GM19397 (cell line): Measurements from ENCODE around the gene MS4A4E.
"Not testable (repeated sequence)": the region's sequence is repeated elsewhere in the genome, so short reads cannot be mapped to it uniquely, and the experiment has no call there.

Source experiments
- ATAC-seq: cut with Tn5 transposase; IDR thresholded peaks from one replicate; pipeline ENCODE4 v1.9.1; 2021; ENCODE audit warnings: mild to moderate bottlenecking, moderate library complexity; ENCODE audit not compliant: unreplicated experiment

The MS4A4E gene

DNA sequence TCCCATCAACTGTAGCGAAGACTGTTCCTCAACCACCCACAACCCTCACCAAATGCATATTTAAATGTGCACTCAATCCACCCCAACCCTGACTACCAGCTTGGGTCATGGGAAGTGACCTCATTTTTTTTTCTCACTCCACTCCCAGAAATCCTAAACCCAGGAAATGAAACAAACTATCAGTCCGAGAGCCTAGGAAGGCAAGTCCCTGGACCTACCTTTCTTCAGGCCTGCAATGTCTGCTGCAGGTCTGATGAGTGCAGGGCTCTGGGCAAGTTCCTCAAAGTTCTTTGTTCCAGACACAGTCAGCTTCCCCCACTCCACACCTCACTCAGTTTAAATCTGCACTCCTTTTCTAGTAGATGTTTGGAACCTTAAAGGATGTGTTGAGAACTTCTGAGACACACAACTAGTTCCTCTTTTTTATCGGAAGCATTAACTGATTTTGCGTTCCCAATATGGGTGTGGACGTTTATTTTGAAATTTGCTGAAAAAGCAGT, at the start of gene MS4A4E:
Gene MS4A4E (minus strand): TSS at position 398 of the 500 bp plus-strand sequence. CDS start 13,082 bp downstream, outside the sequence.
- ATAC-seq, result no peak

- ATAC-seq, result no peak
These were observed 49.2 kb upstream of the MS4A4E start for GRCh38 chr11:60292145-60292544.

- no peak for ATAC-seq
These were observed 45.6 kb upstream of the MS4A4E start for GRCh38 chr11:60288531-60288930.

DNA sequence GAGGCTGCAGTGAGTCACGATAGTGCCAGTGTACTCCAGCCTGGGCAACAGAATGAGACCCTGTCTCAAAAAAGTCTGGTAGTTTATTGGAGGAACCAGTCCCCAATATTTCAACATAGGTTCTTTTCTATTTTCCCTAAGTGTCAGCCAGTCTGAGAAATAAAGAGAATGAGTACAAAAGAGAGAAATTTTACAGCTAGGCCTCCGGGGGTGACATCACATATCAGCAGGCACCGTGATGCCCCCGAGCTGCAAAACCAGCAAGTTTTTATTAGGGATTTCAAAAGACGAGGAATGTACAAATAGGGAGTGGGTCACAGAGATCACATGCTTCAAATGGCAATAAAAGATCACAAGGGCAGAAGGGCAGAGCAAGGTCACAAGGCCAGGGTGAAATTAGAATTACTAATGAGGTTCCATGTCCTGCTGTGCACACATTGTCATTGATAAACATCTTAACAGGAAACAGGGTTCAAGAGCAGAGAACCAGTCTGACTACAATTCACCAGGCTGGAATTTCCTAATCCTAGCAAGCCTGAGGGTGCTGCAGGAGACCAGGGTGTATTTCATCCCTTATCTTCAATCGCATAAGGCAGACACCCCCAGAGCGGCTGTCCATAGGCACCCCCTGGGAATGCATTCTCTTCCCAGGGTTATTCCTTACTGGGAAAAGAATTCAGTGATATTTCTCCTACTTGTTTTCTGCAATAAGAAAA, 42.6 kb upstream of the MS4A4E start:
- ATAC-seq, result not testable (repeated sequence)

GRCh38 chr11:60282286-60282685, 39.3 kb upstream of the MS4A4E start:
- ATAC-seq, result no peak

DNA sequence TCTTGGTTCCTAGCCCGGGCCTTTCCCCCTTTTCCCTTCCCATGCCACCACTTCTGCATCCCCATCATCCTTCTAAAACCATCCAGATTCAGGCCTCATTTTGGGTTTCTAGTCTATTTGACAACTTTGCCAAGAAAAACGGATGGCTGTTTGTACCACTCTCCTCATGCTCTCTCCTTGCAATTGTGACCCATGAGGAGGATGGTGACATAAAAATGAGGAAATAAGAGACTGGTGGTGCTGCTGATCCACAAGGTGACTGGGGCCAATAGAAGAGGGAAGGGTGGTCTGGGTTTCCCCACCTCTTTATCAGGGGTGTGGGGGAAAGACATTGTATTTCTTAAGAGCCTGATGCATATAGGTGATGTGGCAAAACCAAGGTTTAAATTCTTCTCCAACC, 38.5 kb upstream of the MS4A4E start:
- no peak for ATAC-seq

DNA sequence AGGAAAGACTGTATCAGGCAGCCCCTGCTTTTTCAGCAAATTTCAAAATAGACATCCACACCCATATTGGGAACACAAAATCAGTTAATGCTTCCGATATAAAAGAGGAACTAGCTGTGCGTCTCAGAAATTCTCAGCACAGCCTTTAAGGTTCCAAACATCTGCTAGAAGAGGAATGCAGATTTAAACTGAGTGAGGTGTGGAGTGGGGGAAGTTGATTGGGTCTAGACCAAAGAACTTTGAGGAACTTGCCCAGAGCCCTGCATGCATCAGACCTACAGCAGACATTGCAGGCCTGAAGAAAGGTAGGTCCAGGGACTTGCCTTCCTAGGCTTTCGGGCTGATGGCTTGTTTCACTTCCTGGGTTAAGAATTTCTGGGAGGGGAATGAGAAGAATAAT, 37.5 kb upstream of the MS4A4E start, which contains the start of gene MS4A4A:
Gene MS4A4A (plus strand): TSS at position 255 of the 400 bp plus-strand sequence. CDS start 10 bp downstream, at position 265.
- no peak for ATAC-seq

DNA sequence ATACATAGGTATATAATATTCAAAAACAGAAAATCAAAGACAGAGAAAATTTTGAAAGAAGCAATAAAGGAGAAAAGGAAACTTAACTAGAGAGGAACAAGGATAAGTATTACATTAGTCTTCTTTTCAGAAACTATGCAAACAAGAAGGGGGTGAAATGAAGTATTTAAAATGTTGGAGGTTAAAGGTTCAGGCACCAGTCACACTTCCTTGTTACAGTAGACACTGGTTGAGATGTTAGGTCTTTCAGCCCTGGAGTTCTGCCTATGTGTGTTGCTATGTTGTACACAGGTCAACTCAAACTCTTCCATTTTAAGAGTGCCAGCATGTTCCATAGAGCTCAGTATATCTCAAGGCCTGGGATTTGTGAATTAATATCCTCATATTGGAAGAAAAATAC, 31.5 kb upstream of the MS4A4E start:
- ATAC-seq, result no peak

DNA sequence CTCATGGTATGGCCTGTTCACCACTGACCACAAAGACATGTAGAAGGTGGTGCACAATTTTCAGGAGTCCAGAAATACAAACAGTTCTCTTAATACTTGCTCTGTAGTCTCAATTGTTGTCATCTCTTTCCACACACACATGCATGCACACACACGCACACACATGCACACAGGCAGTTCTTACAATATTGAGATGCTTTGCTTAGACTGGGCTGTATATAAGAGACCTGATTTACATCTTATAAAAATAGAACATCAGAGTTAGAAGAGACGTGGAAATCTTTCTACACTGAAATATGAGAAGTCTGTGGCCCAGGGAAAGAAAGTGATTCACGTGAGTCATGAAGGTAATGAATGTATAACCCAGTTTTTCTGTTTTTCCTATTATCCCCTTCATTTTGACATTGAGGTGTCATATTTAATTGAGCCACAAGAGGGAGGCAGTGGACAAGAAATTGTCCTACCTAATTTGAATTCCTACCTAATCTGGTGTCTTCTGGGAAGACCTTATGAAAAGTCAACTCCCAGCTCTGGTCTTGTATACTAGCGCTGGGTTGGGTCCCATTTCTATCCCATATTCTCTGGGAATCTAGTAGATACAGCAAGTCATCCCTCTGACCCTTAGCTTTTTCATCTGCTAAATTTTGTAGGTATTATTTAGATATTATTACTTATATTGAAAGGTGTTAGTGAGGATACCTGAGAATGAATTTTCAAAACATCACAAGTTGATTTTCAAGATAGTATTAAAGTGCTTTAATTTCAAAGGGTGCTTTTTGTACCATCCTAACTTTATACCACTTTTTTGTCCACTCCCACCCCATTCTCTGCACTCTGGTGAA, 22.7 kb upstream of the MS4A4E start:
- ATAC-seq, result no peak

DNA sequence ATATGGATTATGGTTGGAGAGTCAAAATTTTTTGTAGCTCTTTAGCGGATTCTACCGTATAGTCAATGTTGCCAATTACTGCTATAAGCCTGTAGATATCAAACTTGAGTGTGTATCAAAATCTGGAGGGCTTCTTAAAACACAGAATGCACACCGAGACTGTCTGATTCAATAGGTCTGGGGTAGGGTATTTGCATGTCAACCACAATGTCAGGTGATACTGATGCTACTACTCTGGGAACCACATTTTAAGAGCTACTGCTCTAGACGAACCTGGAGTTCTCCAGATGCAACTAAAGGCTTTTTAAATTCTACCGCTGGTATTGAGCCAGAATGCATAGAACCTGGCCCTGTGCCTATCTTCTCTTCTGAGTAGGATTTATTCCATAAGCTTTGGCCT, 21.7 kb upstream of the MS4A4E start:
- no peak for ATAC-seq

- ATAC-seq, result no peak
These were observed 20.5 kb upstream of the MS4A4E start for GRCh38 chr11:60263402-60263801.

DNA sequence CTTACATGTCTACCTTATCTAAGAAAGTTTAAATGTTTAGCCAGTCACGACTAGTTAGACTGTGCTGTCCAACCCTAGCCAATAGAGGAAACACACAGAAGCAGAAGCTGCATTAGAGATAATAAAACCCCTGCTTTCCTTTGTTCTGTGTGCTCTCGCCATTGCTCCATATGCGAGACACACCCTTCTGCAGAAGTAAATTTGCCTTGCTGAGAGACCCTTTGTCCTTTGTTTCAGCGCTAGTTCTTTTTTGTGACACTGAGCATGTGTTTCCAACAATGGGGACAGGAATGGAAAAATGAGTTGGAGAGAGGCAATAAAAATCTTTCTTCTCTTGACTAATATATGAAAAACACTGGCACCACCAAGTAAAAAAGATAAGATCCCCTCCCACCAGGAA, 18.1 kb upstream of the MS4A4E start:
- no peak for ATAC-seq

DNA sequence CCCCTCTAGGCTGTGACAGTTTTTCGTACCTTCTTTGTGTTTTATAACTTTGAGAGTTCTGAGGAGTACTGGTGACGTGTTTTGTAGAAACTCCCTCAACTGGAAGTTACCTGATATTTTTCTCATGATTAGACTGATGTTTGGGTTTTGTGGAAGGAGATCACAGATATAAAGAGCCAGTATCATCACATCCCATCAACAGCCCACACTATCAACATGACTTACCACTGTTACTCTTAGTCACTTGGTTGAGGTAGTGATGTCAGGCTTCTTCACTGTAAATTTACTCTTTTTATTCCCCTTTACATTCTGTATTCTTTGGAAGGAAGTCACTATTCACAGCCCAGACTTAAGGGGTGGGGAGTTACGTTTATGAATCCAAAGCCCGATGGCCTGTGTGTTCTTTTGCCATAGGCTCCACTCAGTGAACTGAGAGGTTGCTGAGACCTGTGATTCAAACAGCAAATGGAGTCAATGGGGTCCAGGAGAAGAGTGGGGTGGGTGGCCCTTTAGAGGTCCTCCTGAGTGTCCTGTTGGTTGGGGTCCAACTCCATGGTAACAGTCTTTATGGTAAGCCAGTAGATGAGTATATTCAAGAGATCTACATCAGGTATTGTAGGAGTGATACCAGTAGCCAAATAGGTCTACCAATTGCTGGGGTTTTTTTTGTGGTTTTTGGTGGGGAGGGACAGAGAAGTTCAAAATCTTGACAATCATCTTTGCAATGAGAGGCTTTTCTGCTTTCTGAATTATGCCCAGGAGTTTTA, 15.2 kb upstream of the MS4A4E start:
- ATAC-seq, result no peak

DNA sequence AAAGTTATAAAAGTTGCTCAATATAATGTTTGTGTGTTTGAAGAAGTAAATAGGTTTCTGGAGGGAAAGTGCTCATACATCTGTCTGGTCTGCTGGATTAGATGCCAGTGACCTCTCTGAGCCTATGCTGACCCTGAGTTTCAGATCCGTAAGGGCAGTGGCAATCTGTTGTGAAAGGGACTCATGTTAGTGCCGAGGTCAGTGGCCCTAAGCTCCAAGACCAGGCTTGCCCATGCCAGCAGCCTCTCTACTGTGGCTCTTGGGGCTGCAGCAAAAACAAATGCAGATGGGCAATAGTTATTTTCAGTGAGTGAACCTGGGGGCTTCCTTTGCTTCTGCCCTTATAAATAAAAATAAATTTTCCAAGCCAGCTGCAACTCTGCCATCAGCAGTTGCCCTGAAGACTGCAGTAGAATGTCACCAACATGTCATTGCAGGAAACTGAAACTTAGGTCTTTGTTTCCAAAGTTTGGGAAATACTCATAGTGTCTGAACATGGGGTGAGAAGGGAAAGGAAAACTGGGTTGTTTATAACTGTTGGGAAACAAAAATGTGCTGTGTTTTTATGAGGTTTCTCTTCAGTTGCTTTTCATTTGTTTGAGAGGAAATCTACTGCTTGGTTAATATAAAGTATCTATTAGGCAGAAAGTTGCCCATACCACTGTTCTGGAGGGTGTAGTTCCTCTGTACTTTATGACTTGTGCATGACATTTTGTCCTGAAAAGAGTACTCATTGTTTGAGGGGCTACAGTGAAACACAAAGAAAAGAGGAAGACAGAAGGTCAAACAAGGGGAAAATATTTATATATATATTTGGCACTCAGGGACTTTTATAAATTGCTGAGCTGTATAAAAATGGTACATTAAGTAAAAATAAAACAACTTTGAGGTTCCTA, 9.5 kb upstream of the MS4A4E start:
- ATAC-seq, result no peak

GRCh38 chr11:60251485-60252212, 8.7 kb upstream of the MS4A4E start:
- ATAC-seq, result peak; percentile 52

- no peak for ATAC-seq
These were observed 1.2 kb downstream of the MS4A4E start for GRCh38 chr11:60241786-60242185.

DNA sequence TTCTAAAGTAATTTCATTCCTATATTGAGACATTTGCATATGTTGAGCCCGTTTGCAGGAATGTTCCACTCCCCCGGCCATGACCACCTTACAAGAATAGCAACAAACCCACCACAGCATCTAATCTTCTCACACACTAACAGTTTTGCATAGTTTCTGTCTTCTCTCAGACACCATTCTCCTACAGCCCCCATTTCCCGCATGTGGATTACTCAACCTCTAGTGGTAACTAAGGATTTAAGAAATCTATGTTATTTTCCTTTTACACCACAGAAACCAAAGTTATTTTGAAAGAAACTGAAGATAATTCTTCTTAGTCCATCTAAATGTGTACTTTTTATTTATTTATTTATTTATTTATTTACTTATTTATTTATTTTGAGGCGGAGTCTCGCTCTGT, 2.3 kb downstream of the MS4A4E start:
- no peak for ATAC-seq

- no peak for ATAC-seq
These were observed 7.6 kb downstream of the MS4A4E start for GRCh38 chr11:60235321-60235720.

GRCh38 chr11:60230681-60231080, 12.3 kb downstream of the MS4A4E start:
- no peak for ATAC-seq
